Natural killer cell treated with Interleukin-12 subunit alpha and Interleukin-12 subunit beta and Interleukin-15 and Interleukin-18, amount 100 ng/mL, for 72 hours (primary cell): Measurements from ENCODE around the gene AQP6. TPM values are rescaled to one million over a fixed set of nuclear protein-coding genes. Genes with fewer than 3 reads are reported as not detected.

Experiments used
- ATAC-seq, 2 donors: fragments of 150-1000 bp; cut with Tn5 transposase in 1 of 2; sonication (Bioruptor Pico), chemical (Tn5 transposase) in 1 of 2; 2 replicates each; pipeline ENCODE4 v1.10.0; 2021
- DNase-seq: peaks from one replicate; pipeline ENCODE4 v3.0.0; 2022; ENCODE audit warnings: low spot score
- H3K27ac Mint-ChIP-seq, 2 donors: 1 replicate in 1 of 2; 2 replicates in 1 of 2; pipeline ENCODE4 v1.8.0; 2022; ENCODE audit warnings: mixed read lengths in 2 of 2, mild to moderate bottlenecking in 1 of 2, moderate library complexity in 1 of 2
- H3K27me3 Mint-ChIP-seq, 2 donors: 1 replicate in 1 of 2; 2 replicates in 1 of 2; pipeline ENCODE4 v1.8.0; 2022; ENCODE audit warnings: mixed read lengths in 2 of 2
- H3K36me3 Mint-ChIP-seq: one replicate; pipeline ENCODE4 v1.8.0; 2022; ENCODE audit warnings: mixed read lengths
- H3K4me1 Mint-ChIP-seq, 2 donors: 1 replicate in 1 of 2; 2 replicates in 1 of 2; pipeline ENCODE4 v1.8.0; 2022; ENCODE audit warnings: low read depth in 2 of 2, mixed read lengths in 2 of 2, mild to moderate bottlenecking in 1 of 2
- H3K4me3 Mint-ChIP-seq: one replicate; pipeline ENCODE4 v1.8.0; 2022; ENCODE audit warnings: mixed read lengths
- H3K9me3 Mint-ChIP-seq: 2 replicates; pipeline ENCODE4 v1.8.0; 2022; ENCODE audit warnings: mixed read lengths
- total RNA-seq, 2 donors: library from RNA; stranded (reverse); gene quantifications; one replicate each; pipeline ENCODE4 v1.2.3, GENCODE V29; 2022

AQP6 gene
- total RNA-seq, 2 donors from 2014 or later: not detected

DNA sequence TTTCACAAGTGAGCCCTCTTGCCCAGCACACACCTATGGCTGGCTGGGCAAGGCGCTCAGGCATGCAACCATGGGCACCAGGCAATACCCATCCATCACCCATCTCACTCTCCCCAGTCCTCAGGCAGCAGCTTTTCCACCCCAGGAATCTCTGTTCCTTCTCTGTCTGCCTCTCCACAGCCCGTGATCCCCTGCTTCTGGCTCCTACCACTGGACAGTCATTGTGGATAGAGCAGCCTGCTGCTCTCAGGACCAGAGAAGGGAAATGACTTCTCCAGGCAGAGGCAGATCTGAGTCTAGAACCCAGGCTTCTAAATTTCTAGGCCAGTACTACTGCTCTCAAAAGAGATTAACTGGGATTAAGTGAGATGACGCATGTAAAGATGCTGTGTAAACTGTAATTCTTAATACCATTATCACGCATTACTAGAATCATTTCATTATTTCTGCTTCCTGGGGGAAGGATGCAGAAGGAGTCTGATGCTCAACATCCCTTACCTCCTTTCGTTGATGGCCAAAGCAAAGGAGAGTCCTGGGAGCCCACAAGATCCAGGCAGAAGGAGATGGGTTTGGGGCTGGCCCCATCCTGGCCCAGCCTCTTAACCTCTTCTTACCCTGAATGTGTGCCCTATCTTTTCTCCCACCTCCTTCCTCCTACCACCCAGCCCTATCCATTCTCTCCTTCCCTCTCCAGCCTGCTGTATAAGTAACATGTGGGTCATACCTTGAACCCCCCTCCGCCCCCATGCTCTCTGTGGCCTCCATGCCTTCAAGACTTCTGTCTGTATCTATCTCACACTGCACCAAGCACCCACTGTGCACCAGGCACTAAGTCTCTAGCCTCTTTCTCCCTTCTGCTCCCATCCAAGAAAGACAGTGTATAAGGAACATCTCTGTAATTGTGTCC, 15.8 kb upstream of the AQP6 start:
- H3K9me3 Mint-ChIP-seq: no peaks in the 10 kb centered on the region
- H3K4me3 Mint-ChIP-seq: no peak overlapping the region
- peaks cover 48 to 49% of the 10 kb centered on the region in 2 donors for H3K27me3 Mint-ChIP-seq
- DNase-seq: no peak
- peaks cover 6% of the 10 kb centered on the region in 2 donors for H3K4me1 Mint-ChIP-seq
- no peak for ATAC-seq
- peaks cover 7% of the 10 kb centered on the region for H3K36me3 Mint-ChIP-seq
- H3K27ac Mint-ChIP-seq: no peak overlapping the region

DNA sequence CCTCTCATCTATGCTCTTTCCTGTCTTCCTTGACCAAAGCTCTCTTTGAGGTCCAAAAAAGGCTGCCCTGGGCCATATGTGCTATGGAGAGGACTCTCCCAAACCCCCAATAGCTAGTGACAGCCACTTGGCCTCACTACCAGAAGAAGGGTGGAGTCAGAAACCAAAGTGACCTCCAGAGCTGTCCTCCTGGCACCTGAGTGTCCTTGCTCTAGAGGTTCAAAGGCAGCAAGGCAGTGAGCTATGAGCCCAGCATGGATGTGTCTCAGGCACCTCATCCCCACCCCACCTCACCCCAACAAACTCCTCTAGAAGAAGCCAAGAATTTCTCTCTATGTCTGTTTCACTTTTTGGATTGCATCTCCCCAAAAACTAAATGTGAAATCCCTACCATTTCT, 15.2 kb upstream of the AQP6 start:
- Mint-ChIP-seq H3K27me3 (peaks cover 50 to 52% of the 10 kb centered on the region in 2 donors), H3K27ac (no peak overlapping the region), H3K4me3 (no peak overlapping the region), H3K9me3 (no peaks in the 10 kb centered on the region), H3K36me3 (peaks cover 7% of the 10 kb centered on the region), H3K4me1 (peaks cover 6% of the 10 kb centered on the region in 2 donors)
- DNase-seq (no peak), ATAC-seq (no peak)

DNA sequence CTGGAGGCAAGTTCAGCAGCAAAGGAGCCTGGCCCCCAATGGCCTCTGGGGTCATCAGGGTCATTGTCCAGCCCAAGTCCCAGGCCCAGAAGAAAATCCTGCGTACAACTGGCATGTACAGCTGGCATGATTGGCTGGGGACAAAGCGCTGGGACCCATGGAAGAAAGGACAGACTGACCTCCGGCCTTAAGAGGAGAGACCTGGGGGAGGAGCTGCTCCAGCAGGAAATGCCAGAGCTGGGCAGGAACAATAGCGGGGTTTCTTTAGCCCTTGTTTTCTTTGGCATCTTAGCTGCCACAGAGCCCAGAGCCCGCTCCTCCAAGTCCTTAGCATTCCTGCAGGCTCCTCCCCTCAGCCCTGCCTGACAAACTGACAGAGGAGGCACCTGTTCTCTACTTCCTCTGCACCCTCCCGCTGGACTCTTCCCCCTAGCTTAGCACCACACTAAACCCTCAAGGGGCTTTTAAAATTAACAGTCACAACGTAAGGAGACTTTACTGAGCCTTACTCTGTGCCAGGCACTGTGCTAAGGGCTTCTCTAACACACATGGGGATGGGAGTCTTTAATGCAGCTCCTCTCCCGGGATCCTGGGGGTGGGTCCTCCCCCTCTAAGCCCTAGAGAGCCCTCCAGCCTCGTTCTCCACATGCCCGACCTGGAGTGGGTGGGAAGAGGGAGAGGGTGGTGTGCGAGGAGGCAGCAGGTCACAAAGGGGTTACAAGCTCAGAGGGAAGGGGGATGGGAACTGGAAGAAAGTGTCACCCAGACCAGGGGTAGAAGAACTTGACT, 12.9 kb upstream of the AQP6 start:
- DNase-seq (no peak), ATAC-seq (no peak)
- peaks cover 6% of the 10 kb centered on the region in 2 donors for H3K4me1 Mint-ChIP-seq
- H3K27me3 Mint-ChIP-seq: peaks cover 48 to 56% of the 10 kb centered on the region in 2 donors
- H3K4me3 Mint-ChIP-seq: peak overlapping the region; percentile 32
- H3K27ac Mint-ChIP-seq: no peak overlapping the region
- peaks cover 7% of the 10 kb centered on the region for H3K36me3 Mint-ChIP-seq
- H3K9me3 Mint-ChIP-seq: no peaks in the 10 kb centered on the region

DNA sequence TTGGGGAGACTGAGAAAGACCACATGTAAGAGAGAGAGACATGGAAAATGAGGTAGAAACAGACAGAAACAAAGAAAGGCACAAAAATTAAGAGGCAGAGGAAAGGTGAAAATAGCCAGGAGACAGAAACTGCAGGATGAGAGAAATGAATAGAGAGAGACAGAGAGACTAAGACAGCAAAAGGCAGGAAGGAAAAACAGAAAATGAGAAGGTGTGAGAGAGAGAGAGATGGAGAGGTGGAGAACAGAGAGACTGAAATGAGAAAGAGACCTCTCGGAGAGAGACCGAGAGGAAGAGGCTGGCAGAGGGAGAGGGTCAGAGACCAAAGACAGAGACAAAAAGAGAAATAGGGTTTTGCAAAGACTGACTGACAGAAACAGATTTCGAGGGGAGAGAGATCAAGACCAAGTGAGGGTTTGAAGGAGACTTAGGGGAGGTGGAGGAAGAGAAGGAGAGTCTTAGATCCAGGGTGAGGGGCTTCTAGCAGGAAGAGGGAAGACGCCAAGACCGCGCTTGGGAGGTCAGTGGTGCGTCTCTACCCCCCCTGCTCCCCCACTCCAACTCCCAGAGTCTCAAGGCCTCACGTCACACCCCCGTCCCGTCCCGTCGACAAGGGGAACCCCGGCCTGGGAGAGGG, 12.2 kb upstream of the AQP6 start:
- H3K27ac Mint-ChIP-seq: no peak overlapping the region
- H3K36me3 Mint-ChIP-seq: peaks cover 7% of the 10 kb centered on the region
- H3K4me1 Mint-ChIP-seq: peaks cover 6% of the 10 kb centered on the region in 2 donors
- H3K9me3 Mint-ChIP-seq: no peaks in the 10 kb centered on the region
- H3K27me3 Mint-ChIP-seq: peaks cover 51 to 59% of the 10 kb centered on the region in 2 donors
- ATAC-seq: no peak
- no peak for DNase-seq
- H3K4me3 Mint-ChIP-seq: peak overlapping the region; percentile 32

DNA sequence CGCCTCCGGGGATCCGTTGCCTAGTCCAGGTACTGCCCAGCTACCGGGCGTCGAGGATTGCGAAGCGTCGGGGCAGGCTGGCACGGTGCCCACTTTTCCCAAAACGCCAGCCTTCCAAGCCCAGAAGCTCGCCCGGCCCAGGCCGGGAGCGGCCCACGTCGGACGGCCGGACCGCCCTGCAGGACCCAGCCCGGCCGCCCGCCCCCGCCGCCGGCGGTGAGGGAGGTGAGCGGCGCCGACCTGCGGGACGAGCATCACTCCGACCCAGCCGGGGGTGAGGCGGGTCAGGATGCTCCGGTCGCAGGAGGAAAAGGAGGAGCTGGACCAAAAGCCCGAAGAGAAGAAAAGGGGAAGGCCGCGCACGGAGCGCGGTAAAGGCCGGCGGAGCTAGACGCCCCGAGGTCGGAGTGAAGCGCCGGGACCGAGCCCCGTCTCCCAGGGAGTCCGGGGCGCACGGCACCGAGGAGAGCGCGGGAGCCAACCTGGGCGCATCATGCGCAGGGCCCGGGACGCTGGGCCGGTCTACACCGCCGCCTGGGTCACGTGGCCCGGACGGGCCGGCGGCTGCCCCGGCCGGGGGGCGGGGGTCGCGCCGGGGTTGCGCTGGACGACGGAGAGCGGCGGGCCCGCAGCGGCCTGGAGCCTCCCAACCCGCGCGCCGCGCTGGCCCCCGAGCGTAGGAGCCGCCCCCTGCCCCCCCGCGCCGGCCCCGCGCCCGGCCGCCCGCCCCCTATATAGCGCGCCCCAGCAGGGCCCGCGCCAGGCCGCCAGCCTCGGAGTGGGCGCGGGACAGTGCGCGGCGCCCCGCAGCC, 11.4 kb upstream of the AQP6 start, which contains the start of gene AQP5:
TSS of gene AQP5 (plus strand) at position 762 of the 812 bp plus-strand sequence. CDS start 146 bp downstream, outside the sequence.
- H3K9me3 Mint-ChIP-seq: no peaks in the 10 kb centered on the region
- peaks cover 56 to 66% of the 10 kb centered on the region in 2 donors for H3K27me3 Mint-ChIP-seq
- peaks cover 7% of the 10 kb centered on the region for H3K36me3 Mint-ChIP-seq
- H3K4me1 Mint-ChIP-seq: peaks cover 6% of the 10 kb centered on the region in 2 donors
- no peak within 1 kb of the TSS for H3K27ac Mint-ChIP-seq
- H3K4me3 Mint-ChIP-seq: peak within 1 kb of the TSS; percentile 32
- DNase-seq (no peak), ATAC-seq (peak in 1 of 2 donors; percentile 3)

DNA sequence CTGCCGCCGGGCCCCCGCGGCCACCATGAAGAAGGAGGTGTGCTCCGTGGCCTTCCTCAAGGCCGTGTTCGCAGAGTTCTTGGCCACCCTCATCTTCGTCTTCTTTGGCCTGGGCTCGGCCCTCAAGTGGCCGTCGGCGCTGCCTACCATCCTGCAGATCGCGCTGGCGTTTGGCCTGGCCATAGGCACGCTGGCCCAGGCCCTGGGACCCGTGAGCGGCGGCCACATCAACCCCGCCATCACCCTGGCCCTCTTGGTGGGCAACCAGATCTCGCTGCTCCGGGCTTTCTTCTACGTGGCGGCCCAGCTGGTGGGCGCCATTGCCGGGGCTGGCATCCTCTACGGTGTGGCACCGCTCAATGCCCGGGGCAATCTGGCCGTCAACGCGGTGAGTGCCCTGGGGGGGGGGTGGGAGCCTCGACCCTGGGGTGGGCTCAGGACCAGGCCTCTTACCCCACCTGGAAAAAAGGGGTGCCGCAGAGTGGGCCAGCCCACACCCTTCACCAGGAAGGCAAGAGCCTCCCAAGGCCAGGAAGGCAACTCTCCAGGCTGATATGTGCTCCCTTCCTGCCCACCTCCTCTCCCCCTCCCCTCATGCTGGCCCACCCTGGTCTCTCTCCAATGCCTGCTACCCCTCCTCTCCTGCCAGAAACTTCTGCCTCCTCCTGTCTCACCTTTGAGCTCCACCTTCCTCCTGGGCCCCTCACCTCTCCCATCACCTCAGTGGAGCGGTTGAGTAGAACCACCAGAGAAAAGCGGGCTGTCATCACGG, 10.6 kb upstream of the AQP6 start:
- Mint-ChIP-seq H3K27me3 (peaks cover 54 to 66% of the 10 kb centered on the region in 2 donors), H3K4me3 (no peak overlapping the region), H3K4me1 (peaks cover 6 to 9% of the 10 kb centered on the region in 2 donors), H3K27ac (no peak overlapping the region), H3K36me3 (peaks cover 7% of the 10 kb centered on the region), H3K9me3 (no peaks in the 10 kb centered on the region)
- no peak for ATAC-seq
- no peak for DNase-seq

- H3K27me3 Mint-ChIP-seq: peaks cover 47 to 56% of the 10 kb centered on the region in 2 donors
- no peak overlapping the region for H3K27ac Mint-ChIP-seq
- peaks cover 6 to 9% of the 10 kb centered on the region in 2 donors for H3K4me1 Mint-ChIP-seq
- H3K9me3 Mint-ChIP-seq: no peaks in the 10 kb centered on the region
- peaks cover 7% of the 10 kb centered on the region for H3K36me3 Mint-ChIP-seq
- no peak for ATAC-seq
- DNase-seq: no peak
- no peak overlapping the region for H3K4me3 Mint-ChIP-seq
These were observed 9.6 kb upstream of the AQP6 start for GRCh38 chr12:49962861-49963765.

- Mint-ChIP-seq H3K27ac (no peak overlapping the region), H3K36me3 (peaks cover 7% of the 10 kb centered on the region), H3K4me1 (peaks cover 6 to 9% of the 10 kb centered on the region in 2 donors), H3K9me3 (no peaks in the 10 kb centered on the region), H3K27me3 (peaks cover 38 to 46% of the 10 kb centered on the region in 2 donors), H3K4me3 (no peak overlapping the region)
- ATAC-seq (no peak), DNase-seq (no peak)
These were observed 8.6 kb upstream of the AQP6 start for GRCh38 chr12:49963976-49964815.

- Mint-ChIP-seq H3K27ac (no peak overlapping the region), H3K27me3 (peaks cover 34 to 38% of the 10 kb centered on the region in 2 donors)
- ATAC-seq: no peak
These were observed 7.7 kb upstream of the AQP6 start for GRCh38 chr12:49964849-49965624.

GRCh38 chr12:49965836-49966235, 6.9 kb upstream of the AQP6 start:
- H3K4me3 Mint-ChIP-seq: no peak overlapping the region
- no peaks in the 10 kb centered on the region for H3K36me3 Mint-ChIP-seq
- no peaks in the 10 kb centered on the region for H3K9me3 Mint-ChIP-seq
- H3K27me3 Mint-ChIP-seq: peaks cover 27 to 30% of the 10 kb centered on the region in 2 donors
- no peak overlapping the region for H3K27ac Mint-ChIP-seq
- peaks cover 0 to 3% of the 10 kb centered on the region in 2 donors for H3K4me1 Mint-ChIP-seq
- DNase-seq (no peak), ATAC-seq (no peak)

More at GRCh38 chr12:49964849-49965624, 7.7 kb upstream of the AQP6 start:
- no peaks in the 10 kb centered on the region for H3K9me3 Mint-ChIP-seq
- no peak for DNase-seq
- peaks cover 7% of the 10 kb centered on the region for H3K36me3 Mint-ChIP-seq
- no peak overlapping the region for H3K4me3 Mint-ChIP-seq
- peaks cover 6 to 9% of the 10 kb centered on the region in 2 donors for H3K4me1 Mint-ChIP-seq
